Stimulated activated CD4-positive, alpha-beta T cell treated with anti-CD3 and anti-CD28 coated beads, Interleukin-1b, Interleukin-23, amount 100 ng/mL, for 4 hours (primary cell): Measurements from ENCODE around the gene KCNJ11.
A peak's percentile ranks its signal among the peaks of the same experiment; 100 is the strongest.
"Not testable (repeated sequence)": the region's sequence is repeated elsewhere in the genome, so short reads cannot be mapped to it uniquely, and the experiment has no call there.

Source experiments
- DNase-seq, 2 donors: peaks; one replicate each; pipeline ENCODE4 v3.0.0-alpha.2; 2020; ENCODE audit warnings: low read depth in 2 of 2

KCNJ11 gene

GRCh38 chr11:17388609-17389210, at the start of gene KCNJ11:
KCNJ11 (minus strand) TSS chr11:17388659; CDS start chr11:17388091, 568 bp downstream.
- DNase-seq: peak in 1 of 2 donors; percentile 7

GRCh38 chr11:17437366-17437765, 48.9 kb upstream of the KCNJ11 start:
- DNase-seq: no peak

- DNase-seq: no peak
Measured at GRCh38 chr11:17434108-17434507, 45.6 kb upstream of the KCNJ11 start.

GRCh38 chr11:17432002-17432401, 43.5 kb upstream of the KCNJ11 start:
- no peak for DNase-seq

GRCh38 chr11:17431139-17431538, 42.7 kb upstream of the KCNJ11 start:
- DNase-seq: no peak

GRCh38 chr11:17430616-17431015, 42.2 kb upstream of the KCNJ11 start:
- DNase-seq: no peak

GRCh38 chr11:17428925-17429324, 40.5 kb upstream of the KCNJ11 start:
- no peak for DNase-seq

GRCh38 chr11:17428261-17428660, 39.8 kb upstream of the KCNJ11 start:
- DNase-seq: no peak

- DNase-seq: not testable (repeated sequence)
Measured at GRCh38 chr11:17426233-17426632, 37.8 kb upstream of the KCNJ11 start.

- DNase-seq: no peak
Measured at GRCh38 chr11:17423533-17424310, 35.3 kb upstream of the KCNJ11 start.

GRCh38 chr11:17421781-17422180, 33.3 kb upstream of the KCNJ11 start:
- DNase-seq: no peak

- no peak for DNase-seq
Measured at GRCh38 chr11:17418444-17419081, 30.1 kb upstream of the KCNJ11 start.

GRCh38 chr11:17416492-17416891, 28.0 kb upstream of the KCNJ11 start:
- no peak for DNase-seq

GRCh38 chr11:17415523-17416104, 27.2 kb upstream of the KCNJ11 start:
- no peak for DNase-seq

- DNase-seq: no peak
Measured at GRCh38 chr11:17414992-17415391, 26.5 kb upstream of the KCNJ11 start.

- no peak for DNase-seq
Measured at GRCh38 chr11:17414317-17414737, 25.9 kb upstream of the KCNJ11 start.

- DNase-seq: no peak
Measured at GRCh38 chr11:17413414-17414316, 25.2 kb upstream of the KCNJ11 start.

- DNase-seq: no peak
Measured at GRCh38 chr11:17412488-17413180, 24.2 kb upstream of the KCNJ11 start.

- no peak for DNase-seq
Measured at GRCh38 chr11:17411418-17411817, 23.0 kb upstream of the KCNJ11 start.

GRCh38 chr11:17410606-17411379, 22.3 kb upstream of the KCNJ11 start:
- no peak for DNase-seq
